ENCODE measurements around the gene TEX19.

DNA sequence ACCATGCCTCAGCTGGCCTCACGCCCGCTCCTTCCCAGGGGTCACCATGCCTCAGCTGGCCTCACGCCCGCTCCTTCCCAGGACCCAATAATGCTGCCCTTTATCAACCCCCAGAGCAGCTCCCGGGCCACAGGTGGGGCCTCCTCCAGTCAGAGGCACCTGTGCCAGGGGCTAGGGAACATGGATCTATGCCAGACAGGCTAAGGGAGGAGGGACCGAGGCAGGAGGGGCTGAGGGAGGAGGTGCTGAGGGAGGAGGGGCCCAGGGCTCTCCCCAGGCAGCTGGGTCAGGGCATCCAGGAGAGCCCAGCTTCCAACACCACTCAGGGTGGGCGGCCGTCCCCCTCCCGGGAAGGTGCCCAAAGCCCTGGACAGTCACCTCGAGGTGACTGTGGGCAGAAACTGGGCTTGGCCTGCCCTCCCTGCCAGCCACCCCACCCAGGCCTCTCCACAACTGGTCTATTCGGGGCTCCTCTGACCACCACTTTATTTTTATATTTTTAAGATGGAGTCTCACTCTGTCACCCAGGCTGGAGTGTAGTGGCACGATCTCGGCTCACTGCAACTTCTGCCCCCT is 31.9 kb downstream of the TEX19 start:
- TF ChIP-seq, protein P1, sequence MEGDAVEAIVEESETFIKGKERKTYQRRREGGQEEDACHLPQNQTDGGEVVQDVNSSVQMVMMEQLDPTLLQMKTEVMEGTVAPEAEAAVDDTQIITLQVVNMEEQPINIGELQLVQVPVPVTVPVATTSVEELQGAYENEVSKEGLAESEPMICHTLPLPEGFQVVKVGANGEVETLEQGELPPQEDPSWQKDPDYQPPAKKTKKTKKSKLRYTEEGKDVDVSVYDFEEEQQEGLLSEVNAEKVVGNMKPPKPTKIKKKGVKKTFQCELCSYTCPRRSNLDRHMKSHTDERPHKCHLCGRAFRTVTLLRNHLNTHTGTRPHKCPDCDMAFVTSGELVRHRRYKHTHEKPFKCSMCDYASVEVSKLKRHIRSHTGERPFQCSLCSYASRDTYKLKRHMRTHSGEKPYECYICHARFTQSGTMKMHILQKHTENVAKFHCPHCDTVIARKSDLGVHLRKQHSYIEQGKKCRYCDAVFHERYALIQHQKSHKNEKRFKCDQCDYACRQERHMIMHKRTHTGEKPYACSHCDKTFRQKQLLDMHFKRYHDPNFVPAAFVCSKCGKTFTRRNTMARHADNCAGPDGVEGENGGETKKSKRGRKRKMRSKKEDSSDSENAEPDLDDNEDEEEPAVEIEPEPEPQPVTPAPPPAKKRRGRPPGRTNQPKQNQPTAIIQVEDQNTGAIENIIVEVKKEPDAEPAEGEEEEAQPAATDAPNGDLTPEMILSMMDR (IDR thresholded peaks at IDR 0.05 in 2 of 3, conservative IDR thresholded peaks at IDR 0.05 in 1 of 3; ENCODE audit: control insufficient read depth in 2 of 3, extremely low read depth in 1 of 3, insufficient read depth in 1 of 3, low read depth in 3 of 3, low read length in 3 of 3) = no peak
- TF ChIP-seq SP1 (IDR thresholded peaks at IDR 0.05; ENCODE audit: low read depth, low read length) (no peak), POLR2AphosphoS5 (IDR thresholded peaks at IDR 0.05; ENCODE audit: low read length) (no peak), YY1 (IDR thresholded peaks at IDR 0.05; ENCODE audit: low read depth, low read length) (no peak), FOXM1 (IDR thresholded peaks at IDR 0.05; ENCODE audit: low read depth, low read length) (no peak), EP300 (IDR thresholded peaks at IDR 0.05; ENCODE audit: borderline replicate concordance in 1 of 2, control insufficient read depth in 1 of 2, low read depth in 2 of 2, low read length in 2 of 2) (no peak), ATF7 (IDR thresholded peaks at IDR 0.05; ENCODE audit: low read depth) (no peak), SRF (IDR thresholded peaks at IDR 0.05; ENCODE audit: low read depth in 2 of 2, low read length in 2 of 2) (no peak), SREBF2 (IDR thresholded peaks at IDR 0.05; ENCODE audit: low read length) (no peak), ZNF217 (IDR thresholded peaks at IDR 0.05) (no peak)
- TF ChIP-seq, protein P2, sequence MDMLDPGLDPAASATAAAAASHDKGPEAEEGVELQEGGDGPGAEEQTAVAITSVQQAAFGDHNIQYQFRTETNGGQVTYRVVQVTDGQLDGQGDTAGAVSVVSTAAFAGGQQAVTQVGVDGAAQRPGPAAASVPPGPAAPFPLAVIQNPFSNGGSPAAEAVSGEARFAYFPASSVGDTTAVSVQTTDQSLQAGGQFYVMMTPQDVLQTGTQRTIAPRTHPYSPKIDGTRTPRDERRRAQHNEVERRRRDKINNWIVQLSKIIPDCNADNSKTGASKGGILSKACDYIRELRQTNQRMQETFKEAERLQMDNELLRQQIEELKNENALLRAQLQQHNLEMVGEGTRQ (IDR thresholded peaks at IDR 0.05; ENCODE audit: borderline replicate concordance, low read depth, low read length) = no peak
- TF ChIP-seq, protein P3, sequence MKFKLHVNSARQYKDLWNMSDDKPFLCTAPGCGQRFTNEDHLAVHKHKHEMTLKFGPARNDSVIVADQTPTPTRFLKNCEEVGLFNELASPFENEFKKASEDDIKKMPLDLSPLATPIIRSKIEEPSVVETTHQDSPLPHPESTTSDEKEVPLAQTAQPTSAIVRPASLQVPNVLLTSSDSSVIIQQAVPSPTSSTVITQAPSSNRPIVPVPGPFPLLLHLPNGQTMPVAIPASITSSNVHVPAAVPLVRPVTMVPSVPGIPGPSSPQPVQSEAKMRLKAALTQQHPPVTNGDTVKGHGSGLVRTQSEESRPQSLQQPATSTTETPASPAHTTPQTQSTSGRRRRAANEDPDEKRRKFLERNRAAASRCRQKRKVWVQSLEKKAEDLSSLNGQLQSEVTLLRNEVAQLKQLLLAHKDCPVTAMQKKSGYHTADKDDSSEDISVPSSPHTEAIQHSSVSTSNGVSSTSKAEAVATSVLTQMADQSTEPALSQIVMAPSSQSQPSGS (IDR thresholded peaks at IDR 0.05; ENCODE audit: low read length) = no peak
- TF ChIP-seq, protein P4, sequence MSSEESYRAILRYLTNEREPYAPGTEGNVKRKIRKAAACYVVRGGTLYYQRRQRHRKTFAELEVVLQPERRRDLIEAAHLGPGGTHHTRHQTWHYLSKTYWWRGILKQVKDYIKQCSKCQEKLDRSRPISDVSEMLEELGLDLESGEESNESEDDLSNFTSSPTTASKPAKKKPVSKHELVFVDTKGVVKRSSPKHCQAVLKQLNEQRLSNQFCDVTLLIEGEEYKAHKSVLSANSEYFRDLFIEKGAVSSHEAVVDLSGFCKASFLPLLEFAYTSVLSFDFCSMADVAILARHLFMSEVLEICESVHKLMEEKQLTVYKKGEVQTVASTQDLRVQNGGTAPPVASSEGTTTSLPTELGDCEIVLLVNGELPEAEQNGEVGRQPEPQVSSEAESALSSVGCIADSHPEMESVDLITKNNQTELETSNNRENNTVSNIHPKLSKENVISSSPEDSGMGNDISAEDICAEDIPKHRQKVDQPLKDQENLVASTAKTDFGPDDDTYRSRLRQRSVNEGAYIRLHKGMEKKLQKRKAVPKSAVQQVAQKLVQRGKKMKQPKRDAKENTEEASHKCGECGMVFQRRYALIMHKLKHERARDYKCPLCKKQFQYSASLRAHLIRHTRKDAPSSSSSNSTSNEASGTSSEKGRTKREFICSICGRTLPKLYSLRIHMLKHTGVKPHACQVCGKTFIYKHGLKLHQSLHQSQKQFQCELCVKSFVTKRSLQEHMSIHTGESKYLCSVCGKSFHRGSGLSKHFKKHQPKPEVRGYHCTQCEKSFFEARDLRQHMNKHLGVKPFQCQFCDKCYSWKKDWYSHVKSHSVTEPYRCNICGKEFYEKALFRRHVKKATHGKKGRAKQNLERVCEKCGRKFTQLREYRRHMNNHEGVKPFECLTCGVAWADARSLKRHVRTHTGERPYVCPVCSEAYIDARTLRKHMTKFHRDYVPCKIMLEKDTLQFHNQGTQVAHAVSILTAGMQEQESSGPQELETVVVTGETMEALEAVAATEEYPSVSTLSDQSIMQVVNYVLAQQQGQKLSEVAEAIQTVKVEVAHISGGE (CRISPR knock-in tag; IDR thresholded peaks at IDR 0.05) = no peak
